ACC112 (cell line): ENCODE data around the gene POLE3.
A peak's percentile ranks its signal among the peaks of the same experiment; 100 is the strongest.
"Not testable (repeated sequence)": the region's sequence is repeated elsewhere in the genome, so short reads cannot be mapped to it uniquely, and the experiment has no call there.

ENCODE experiments used
- H2AFZ ChIP-seq: fragments of 200-600 bp; sonication (generic); one replicate; pipeline ENCODE4 v1.6.0; 2017; ENCODE audit warnings: antibody characterized with exemption, low read length; ENCODE audit not compliant: unreplicated experiment
- H3K27ac ChIP-seq: fragments of 200-600 bp; sonication (generic); 2 replicates; pipeline ENCODE4 v1.5.1; 2014; ENCODE audit warnings: low read depth, mild to moderate bottlenecking, antibody characterized with exemption, low read length, moderate library complexity
- H3K27me3 ChIP-seq: fragments of 200-600 bp; sonication (generic); 2 replicates; pipeline ENCODE4 v1.6.1; 2014; ENCODE audit warnings: mild to moderate bottlenecking, antibody characterized with exemption, low read length, moderate library complexity, mixed read lengths; ENCODE audit not compliant: insufficient read depth
- H3K36me3 ChIP-seq: fragments of 200-600 bp; sonication (generic); 2 replicates; pipeline ENCODE4 v1.6.1; 2016; ENCODE audit warnings: mild to moderate bottlenecking, antibody characterized with exemption, low read length, moderate library complexity, mixed read lengths; ENCODE audit not compliant: insufficient read depth
- H3K4me1 ChIP-seq: fragments of 200-600 bp; sonication (generic); one replicate; pipeline ENCODE4 v1.6.1; 2016; ENCODE audit warnings: low read length, mixed read lengths; ENCODE audit not compliant: insufficient read depth, unreplicated experiment, control insufficient read depth
- H3K4me3 ChIP-seq: fragments of 200-600 bp; sonication (generic); 2 replicates; pipeline ENCODE4 v1.5.1; 2014; ENCODE audit warnings: mild to moderate bottlenecking, low read depth, low read length
- H3K79me2 ChIP-seq: fragments of 200-600 bp; sonication (generic); one replicate; pipeline ENCODE4 v1.6.0; 2016; ENCODE audit warnings: low read length; ENCODE audit not compliant: control insufficient read depth, unreplicated experiment, insufficient read depth

Gene POLE3, protein sequence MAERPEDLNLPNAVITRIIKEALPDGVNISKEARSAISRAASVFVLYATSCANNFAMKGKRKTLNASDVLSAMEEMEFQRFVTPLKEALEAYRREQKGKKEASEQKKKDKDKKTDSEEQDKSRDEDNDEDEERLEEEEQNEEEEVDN

DNA sequence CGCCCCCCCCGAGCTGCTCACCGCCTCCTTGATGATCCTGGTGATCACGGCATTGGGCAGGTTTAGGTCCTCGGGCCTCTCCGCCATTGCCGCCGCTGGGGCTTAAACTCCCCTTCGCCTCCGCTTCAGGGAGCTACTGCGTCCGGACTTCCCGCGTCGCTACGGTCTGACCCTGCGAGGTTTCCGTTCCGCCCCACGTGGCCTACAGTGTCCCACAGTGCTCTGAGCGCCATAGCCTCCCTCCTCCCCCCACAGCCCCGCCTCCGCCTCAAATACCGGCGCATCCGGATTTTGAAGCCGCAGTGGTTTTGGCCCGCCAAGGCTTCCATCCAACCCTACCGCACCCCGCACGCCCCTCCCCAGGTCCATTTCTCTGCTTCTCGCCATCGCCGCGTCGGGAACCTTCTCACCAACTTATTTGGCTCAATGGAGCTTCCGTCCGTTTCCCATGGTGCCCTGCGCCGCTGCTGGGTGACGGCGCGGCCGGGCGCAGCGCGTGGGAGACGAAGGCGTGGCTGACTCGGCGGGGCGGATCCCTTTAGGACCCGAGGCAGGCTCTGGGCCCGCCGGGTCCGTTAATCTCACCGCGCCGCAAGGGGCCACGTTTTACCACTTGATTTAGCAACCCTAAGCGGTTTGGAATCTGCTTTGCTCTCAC lies at the start of gene POLE3, which contains the start of gene C9orf43:
Gene POLE3, minus strand, starts transcription at position 469 of the 658 bp plus-strand sequence. Its CDS starts 382 bp downstream, at position 87.
Gene C9orf43, plus strand, starts transcription at position 541 of the 658 bp plus-strand sequence. CDS start 2,747 bp downstream, outside the sequence.
- Histone ChIP-seq H3K27me3 (no peaks in the 10 kb centered on the region), H3K27ac (peak within 1 kb of the TSS; percentile 93), H3K4me3 (peak within 1 kb of the TSS; percentile 84), H3K36me3 (peaks cover 12% of the 10 kb centered on the region), H3K79me2 (peaks cover 30% of the 10 kb centered on the region), H2AFZ (peak within 1 kb of the TSS; percentile 97), H3K4me1 (peaks cover 14% of the 10 kb centered on the region)

DNA sequence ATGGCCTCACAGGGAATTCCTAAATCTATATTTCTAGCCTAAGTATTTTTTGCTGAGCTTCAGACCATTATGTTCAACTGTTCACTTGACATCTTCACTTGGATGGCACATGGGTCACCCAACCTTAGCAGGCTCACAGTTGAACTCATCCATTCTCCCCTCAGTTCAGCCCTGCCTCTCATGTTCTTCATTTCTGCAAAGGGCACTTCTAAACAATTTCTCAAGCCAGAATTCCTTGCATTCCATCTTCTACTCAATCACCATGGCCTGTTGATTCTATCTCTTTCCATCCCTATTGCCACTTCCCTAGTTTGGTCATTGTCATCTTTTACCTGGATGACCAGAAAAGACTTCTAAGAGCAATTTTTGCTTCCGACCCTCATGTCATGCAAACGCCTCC lies 45.8 kb upstream of the POLE3 start:
- Histone ChIP-seq H3K36me3 (no peaks in the 10 kb centered on the region), H3K79me2 (no peaks in the 10 kb centered on the region), H3K4me1 (peaks cover 20% of the 10 kb centered on the region), H3K27me3 (no peaks in the 10 kb centered on the region), H2AFZ (no peak overlapping the region), H3K4me3 (no peak overlapping the region), H3K27ac (no peak overlapping the region)

DNA sequence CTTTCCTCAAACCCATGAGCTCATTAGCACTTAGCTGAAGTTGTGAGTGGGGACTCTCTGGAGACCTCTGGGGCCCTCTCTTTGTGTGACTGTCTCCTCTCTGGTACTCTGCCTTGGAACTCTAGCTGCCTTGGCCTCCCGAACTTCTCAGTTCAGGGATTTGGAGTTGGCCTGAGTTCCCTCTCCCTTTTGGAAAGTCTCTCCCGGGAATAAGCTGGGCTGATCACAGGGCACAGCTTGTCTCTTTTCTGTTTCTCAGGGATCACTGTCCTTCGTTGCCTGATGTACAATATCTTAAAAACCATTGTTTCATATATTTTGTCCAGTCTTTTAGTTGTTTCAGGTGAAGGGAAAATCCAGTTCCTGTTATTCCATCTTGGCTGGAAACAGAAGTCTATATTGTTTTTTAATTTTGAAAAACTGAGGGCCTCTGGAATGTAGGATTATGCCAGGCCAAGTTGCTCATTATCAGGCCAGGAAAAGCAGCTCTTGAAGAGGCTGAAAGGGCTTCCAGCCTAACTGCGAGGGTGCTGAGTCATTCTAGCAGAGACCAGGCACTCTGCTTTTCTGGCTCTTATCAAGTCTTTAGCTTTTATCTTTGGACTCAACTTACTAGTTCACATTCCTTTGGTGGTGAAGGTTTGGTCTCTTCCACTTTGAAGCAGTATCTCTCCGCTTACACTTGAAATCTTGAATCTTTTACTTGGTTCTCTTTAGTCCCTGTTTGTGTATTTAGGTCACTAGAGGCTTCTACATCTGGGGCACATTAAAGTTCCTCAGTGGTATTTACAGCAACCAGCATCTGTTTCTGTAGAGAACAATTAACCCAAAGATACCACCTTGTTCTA lies 44.7 kb upstream of the POLE3 start:
- H3K4me1 ChIP-seq, result peaks cover 20% of the 10 kb centered on the region
- peak overlapping the region; percentile 78 for H3K27ac ChIP-seq
- no peaks in the 10 kb centered on the region for H3K27me3 ChIP-seq
- H3K4me3 ChIP-seq, result no peak overlapping the region
- H2AFZ ChIP-seq, result peak overlapping the region; percentile 93
- no peaks in the 10 kb centered on the region for H3K79me2 ChIP-seq
- no peaks in the 10 kb centered on the region for H3K36me3 ChIP-seq

DNA sequence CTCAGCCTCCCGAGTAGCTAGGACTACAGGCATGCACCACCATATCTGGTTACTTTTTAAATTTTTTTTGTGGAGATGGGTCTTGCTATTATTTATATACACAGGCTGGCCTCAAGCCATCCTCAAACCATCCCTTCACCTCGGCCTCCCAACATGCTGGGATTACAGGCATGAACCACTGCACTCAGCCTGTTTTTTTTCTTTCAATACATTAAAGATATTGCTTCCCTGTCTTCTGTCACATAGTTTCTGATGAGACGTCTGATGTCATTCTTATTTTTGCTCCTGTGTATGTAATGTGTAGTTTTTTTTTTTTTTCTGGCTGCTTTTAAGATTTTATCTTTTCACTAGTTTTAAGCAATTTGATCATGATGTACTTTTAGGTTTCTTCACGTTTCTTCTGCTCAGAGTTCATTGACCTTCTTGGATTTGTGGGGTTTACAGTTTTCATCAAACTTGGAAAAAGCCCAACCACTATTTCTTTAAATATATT lies 41.7 kb upstream of the POLE3 start:
- H3K27ac ChIP-seq, result no peak overlapping the region
- no peaks in the 10 kb centered on the region for H3K27me3 ChIP-seq
- H3K4me3 ChIP-seq, result no peak overlapping the region
- no peak overlapping the region for H2AFZ ChIP-seq
- H3K4me1 ChIP-seq, result peaks cover 20% of the 10 kb centered on the region
- no peaks in the 10 kb centered on the region for H3K79me2 ChIP-seq
- no peaks in the 10 kb centered on the region for H3K36me3 ChIP-seq

DNA sequence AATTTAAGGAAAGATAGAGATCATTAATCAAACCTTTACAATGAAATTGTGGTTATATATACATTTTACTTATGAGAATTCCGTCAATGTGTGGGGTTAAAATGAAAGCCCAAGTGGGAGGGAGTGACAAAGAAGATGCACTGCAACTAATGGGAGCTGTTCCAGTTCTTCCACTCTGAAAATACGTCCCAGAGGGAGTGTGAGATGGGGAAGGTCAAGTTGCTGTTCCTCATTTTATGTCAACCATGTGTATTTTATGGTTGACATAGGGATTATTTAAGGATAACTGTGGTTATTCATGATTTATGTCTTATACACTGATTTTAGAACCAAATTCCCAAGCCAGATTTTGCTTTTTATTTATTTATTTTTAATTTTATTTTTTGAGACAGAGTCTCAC lies 38.9 kb upstream of the POLE3 start:
- no peaks in the 10 kb centered on the region for H3K4me1 ChIP-seq
- no peak overlapping the region for H2AFZ ChIP-seq

DNA sequence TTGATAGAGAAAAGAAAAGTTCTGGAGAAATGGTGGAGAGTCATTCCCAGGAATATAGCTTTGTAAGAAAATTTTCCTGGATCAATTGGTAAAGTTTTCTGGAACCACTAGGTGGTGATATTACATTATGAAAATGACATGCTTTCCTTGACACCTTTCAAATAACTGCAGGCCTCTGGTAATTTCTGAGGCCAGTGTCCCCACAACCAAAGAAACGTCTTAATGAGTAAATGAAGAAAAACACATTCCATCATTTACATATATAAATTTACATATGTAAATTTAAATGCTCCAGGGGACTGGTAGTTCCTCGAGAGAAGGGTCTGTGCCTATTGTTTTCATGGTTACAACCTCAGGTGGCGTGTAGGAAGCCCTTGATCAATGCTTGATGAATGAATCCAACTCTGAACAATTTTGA lies 35.9 kb upstream of the POLE3 start:
- H2AFZ ChIP-seq, result no peak overlapping the region
- no peaks in the 10 kb centered on the region for H3K27me3 ChIP-seq
- no peaks in the 10 kb centered on the region for H3K36me3 ChIP-seq
- no peaks in the 10 kb centered on the region for H3K4me1 ChIP-seq
- H3K27ac ChIP-seq, result no peak overlapping the region
- H3K4me3 ChIP-seq, result no peak overlapping the region
- H3K79me2 ChIP-seq, result no peaks in the 10 kb centered on the region

More for the DNA sequence above, 38.9 kb upstream of the POLE3 start:
- Histone ChIP-seq H3K36me3 (no peaks in the 10 kb centered on the region), H3K79me2 (no peaks in the 10 kb centered on the region), H3K27me3 (no peaks in the 10 kb centered on the region), H3K27ac (no peak overlapping the region), H3K4me3 (no peak overlapping the region)

DNA sequence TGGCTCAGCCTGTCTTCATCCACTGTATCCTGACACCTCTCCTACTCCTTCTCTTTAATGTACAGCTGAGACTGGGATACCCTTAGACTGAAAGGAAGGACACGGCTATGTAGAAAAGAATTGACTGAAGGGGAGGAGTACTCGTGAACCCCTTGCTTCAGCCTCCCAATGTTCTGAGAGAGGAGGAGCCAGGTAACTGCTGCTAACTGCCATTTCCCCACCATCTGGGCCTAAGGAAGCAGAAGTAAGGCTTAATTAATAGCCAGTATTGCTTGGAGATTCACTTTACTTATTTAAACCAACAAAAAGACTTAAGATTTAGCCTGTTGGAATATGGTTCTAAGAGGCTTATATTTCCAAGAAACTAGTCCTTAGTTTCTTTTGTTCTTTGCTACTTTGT lies 34.3 kb upstream of the POLE3 start:
- Histone ChIP-seq H3K36me3 (no peaks in the 10 kb centered on the region), H2AFZ (no peak overlapping the region), H3K4me1 (no peaks in the 10 kb centered on the region), H3K4me3 (no peak overlapping the region), H3K27ac (no peak overlapping the region), H3K27me3 (no peaks in the 10 kb centered on the region), H3K79me2 (no peaks in the 10 kb centered on the region)

DNA sequence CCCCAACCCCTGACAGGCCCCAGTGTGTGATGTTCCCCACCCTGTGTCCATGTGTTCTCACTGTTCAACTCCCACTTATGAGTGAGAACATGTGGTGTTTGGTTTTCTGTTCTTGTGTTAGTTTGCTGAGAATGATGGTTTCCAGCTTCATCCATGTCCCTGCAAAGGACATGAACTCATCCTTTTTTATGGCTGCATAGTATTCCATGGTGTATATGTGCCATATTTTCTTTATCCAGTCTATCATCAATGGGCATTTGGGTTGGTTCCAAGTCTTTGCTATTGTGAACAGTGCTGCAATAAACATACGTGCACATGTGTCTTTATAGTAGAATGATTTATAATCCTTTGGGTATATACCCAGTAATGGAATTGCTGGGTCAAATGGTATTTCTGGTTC lies 27.2 kb upstream of the POLE3 start:
- not testable (repeated sequence) for H2AFZ ChIP-seq, H3K36me3 ChIP-seq, H3K79me2 ChIP-seq, H3K27ac ChIP-seq, H3K4me1 ChIP-seq, H3K27me3 ChIP-seq, H3K4me3 ChIP-seq

DNA sequence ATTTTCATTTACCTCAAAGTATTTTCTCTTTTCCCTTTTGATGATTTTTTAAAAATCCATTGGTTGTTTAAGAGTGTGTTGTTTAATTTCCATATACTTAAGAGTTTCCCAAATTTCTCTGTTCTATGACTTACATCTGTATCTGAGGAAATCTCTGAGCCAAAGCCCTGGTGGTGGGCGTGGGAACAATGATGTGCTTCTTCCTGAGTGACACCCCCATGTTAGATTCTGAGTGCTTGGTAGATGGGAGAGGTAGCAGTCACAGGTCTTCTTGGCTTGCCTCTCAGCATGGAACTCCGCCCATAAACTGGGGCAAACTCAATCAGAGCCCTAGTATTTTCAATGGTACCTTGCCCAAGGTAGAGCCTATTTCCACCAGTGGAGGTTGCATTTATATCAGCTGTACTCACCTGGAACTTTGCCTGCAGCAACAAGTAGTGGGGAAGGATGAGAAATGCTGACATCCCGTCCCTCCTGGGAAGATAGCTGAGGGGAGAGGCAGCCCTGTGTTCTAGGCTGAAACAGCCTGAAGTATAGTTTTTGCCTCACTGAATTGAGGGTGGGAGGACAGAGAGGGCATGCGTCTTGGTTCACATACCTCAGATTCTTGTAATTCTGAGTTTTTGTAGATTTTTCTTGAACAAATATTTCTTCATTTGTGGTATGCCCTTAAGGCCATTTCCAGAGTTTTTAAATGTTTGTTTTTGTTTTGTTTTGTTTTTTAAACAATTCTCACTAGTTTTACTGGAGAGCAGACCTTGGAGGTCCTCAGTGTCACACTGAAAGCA lies 26.4 kb upstream of the POLE3 start:
- Histone ChIP-seq H3K36me3 (no peaks in the 10 kb centered on the region), H3K4me3 (no peak overlapping the region), H3K27me3 (peaks cover 9% of the 10 kb centered on the region; the same call in 1 of the 2 replicates), H3K27ac (no peak overlapping the region), H3K4me1 (no peaks in the 10 kb centered on the region), H3K79me2 (no peaks in the 10 kb centered on the region), H2AFZ (no peak overlapping the region)

DNA sequence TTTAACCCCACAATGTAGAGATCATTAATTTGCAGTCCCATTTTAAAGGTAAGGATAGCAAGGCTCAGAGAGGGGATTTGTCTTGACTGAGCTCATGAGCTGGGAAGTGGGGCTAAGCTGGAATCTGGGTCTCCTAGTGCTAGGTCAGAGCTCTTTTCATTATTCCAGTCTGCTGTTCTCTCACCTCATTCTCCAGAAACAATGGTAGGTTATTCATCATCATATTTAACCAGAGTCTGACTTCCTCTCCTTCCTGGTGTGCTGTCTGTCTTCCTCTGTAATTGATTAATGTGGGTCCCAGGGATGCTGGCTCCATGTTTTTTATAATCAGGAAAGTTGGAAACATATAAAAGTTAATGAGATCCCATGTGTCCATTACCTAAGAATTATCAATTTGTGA lies 20.7 kb upstream of the POLE3 start:
- Histone ChIP-seq H3K27ac (no peak overlapping the region), H3K79me2 (no peaks in the 10 kb centered on the region), H3K4me3 (no peak overlapping the region), H3K4me1 (no peaks in the 10 kb centered on the region), H3K36me3 (no peaks in the 10 kb centered on the region), H3K27me3 (peaks cover 9% of the 10 kb centered on the region; the same call in 1 of the 2 replicates), H2AFZ (no peak overlapping the region)
